Urinary bladder (tissue), 4 donors: ENCODE results near the gene HINFP. TPM values are rescaled to one million over a fixed set of nuclear protein-coding genes. Genes with fewer than 3 reads are reported as not detected.

ENCODE experiments used
- DNase-seq: peaks from one replicate; pipeline ENCODE4 v3.0.0-alpha.2; 2015; ENCODE audit errors: extremely low spot score
- H3K27ac ChIP-seq: one replicate; pipeline ENCODE4 v1.5.1; 2013; ENCODE audit warnings: low read depth, mild to moderate bottlenecking, moderate library complexity
- H3K36me3 ChIP-seq: one replicate; pipeline ENCODE4 v1.6.1; 2013; ENCODE audit warnings: mild to moderate bottlenecking, moderate library complexity; ENCODE audit not compliant: insufficient read depth
- H3K4me1 ChIP-seq: one replicate; pipeline ENCODE4 v1.6.1; 2013; ENCODE audit warnings: mild to moderate bottlenecking, moderate library complexity; ENCODE audit not compliant: insufficient read depth
- H3K4me3 ChIP-seq: one replicate; pipeline ENCODE4 v1.5.1; 2013; ENCODE audit warnings: low read depth, low read length
- WGBS: extraction: QIAGEN DNeasy Blood & Tissue Kit; methylation state at CpG from one replicate; pipeline ENCODE4 v1.1.7; 2013; 5-methylcytosine and 5-hydroxymethylcytosine counted together
- polyA plus RNA-seq: library from polyadenylated mRNA; stranded (reverse); fragments of 200-250 nt; gene quantifications from one replicate; pipeline ENCODE4 v1.2.3, GENCODE V29; 2013
- total RNA-seq: library from RNA; depleted of rRNA; stranded (reverse); fragments of >200 nt; gene quantifications from one replicate; pipeline ENCODE4 v1.2.3, GENCODE V29; 2014
- donor health status: healthy with polysubstance abuse.
- donor health status: healthy.

The HINFP gene
- total and polyA plus RNA-seq, 2 donors: 16.5 to 17.6 TPM

GRCh38 chr11:119149018-119149785 lies 27.8 kb downstream of the HINFP start, which contains the start of gene ABCG4:
ABCG4 (plus strand) TSS chr11:119149052; CDS start chr11:119149966, 914 bp downstream.
- H3K27ac ChIP-seq: no peak within 1 kb of the TSS
- DNase-seq: no peak

GRCh38 chr11:119149786-119150275 lies 28.5 kb downstream of the HINFP start:
- Histone ChIP-seq H3K27ac (no peak overlapping the region), H3K36me3 (no peaks in the 10 kb centered on the region), H3K4me1 (no peaks in the 10 kb centered on the region), H3K4me3 (peak overlapping the region; percentile 58)
- no peak for DNase-seq
- WGBS: 26% methylated on average over 33 of the region's 33 CpGs

More at GRCh38 chr11:119149018-119149785, 27.8 kb downstream of the HINFP start, which contains the start of gene ABCG4:
- no peaks in the 10 kb centered on the region for H3K36me3 ChIP-seq
- under 1% methylated on average over 73 of the region's 73 CpGs for WGBS
- H3K4me1 ChIP-seq: no peaks in the 10 kb centered on the region
- peak within 1 kb of the TSS; percentile 58 for H3K4me3 ChIP-seq

DNA sequence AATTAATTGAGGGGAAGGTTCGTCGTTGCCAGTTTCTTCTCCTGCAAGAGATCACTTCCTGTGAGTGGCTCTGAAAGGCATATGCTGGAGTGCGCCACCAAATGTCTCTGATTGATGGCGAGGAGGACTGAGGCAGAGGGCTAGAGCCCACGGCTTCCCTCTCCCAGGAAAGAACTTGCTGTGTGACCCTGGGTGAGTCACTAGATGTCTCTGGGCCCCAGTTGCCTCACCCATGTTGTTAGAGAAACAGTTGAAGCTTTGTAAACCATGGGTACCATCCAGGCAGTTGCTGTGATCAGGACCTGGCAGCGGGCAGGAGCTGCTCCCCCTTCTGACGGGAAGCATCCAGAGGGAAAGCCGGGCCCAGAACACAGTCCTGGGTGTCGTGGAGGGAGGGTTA lies 30.7 kb downstream of the HINFP start:
- WGBS: 79% methylated on average over 9 of the region's 9 CpGs
- DNase-seq: no peak

GRCh38 chr11:119152604-119153003 lies 31.2 kb downstream of the HINFP start:
- WGBS: 85% methylated on average over 4 of the region's 4 CpGs
- Histone ChIP-seq H3K36me3 (no peaks in the 10 kb centered on the region), H3K27ac (no peak overlapping the region), H3K4me3 (no peak overlapping the region), H3K4me1 (no peaks in the 10 kb centered on the region)
- no peak for DNase-seq

More for the DNA sequence above, 30.7 kb downstream of the HINFP start:
- Histone ChIP-seq H3K4me1 (no peaks in the 10 kb centered on the region), H3K4me3 (no peak overlapping the region), H3K36me3 (no peaks in the 10 kb centered on the region), H3K27ac (no peak overlapping the region)

DNA sequence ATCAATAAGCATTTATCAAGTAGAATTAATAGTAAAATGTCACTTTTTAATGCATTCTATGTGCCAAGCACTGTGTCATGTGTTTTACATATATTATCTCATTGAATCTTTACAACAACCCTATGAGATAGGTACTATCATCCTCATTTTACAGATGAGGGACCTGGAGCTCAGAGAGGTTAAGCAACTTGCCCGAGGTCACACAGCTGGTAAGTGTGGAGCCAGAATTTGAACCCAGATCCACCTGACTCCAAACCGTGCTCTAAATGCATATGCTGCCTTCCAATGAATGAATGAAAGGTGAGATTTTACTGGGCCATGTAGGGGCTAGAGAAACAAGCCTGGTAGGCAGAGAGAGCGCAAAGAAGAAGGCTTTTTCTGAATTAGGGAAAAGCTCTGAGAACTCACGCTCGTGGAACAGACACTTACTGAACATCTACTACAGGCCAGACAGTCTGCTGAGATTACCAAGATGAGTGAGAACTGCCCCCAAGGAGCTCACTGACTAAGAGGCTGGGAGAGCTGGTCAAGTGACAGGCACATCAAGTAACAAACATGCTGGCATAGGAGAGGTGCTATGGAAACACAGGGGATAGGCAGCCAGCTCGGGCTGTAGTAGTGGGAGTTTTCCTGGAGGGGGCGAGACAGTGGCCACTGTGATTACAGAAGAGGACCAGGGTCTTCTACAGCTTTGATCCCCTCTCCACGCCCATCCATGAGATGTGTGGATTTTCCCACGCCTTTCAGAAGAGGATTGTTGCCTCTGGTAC lies 31.9 kb downstream of the HINFP start:
- Histone ChIP-seq H3K4me1 (no peaks in the 10 kb centered on the region), H3K27ac (no peak overlapping the region), H3K36me3 (no peaks in the 10 kb centered on the region), H3K4me3 (no peak overlapping the region)
- no peak for DNase-seq
- 84% methylated on average over 9 of the region's 9 CpGs for WGBS

GRCh38 chr11:119154178-119154577 lies 32.8 kb downstream of the HINFP start:
- 87% methylated on average over 6 of the region's 6 CpGs for WGBS

GRCh38 chr11:119155733-119156492 lies 34.5 kb downstream of the HINFP start:
- DNase-seq: no peak
- Histone ChIP-seq H3K36me3 (no peaks in the 10 kb centered on the region), H3K4me1 (no peaks in the 10 kb centered on the region), H3K27ac (no peak overlapping the region), H3K4me3 (no peak overlapping the region)
- WGBS: 47% methylated on average over 8 of the region's 8 CpGs

More at GRCh38 chr11:119154178-119154577, 32.8 kb downstream of the HINFP start:
- H3K27ac ChIP-seq: no peak overlapping the region
- no peak for DNase-seq
- H3K4me1 ChIP-seq: no peaks in the 10 kb centered on the region
- no peak overlapping the region for H3K4me3 ChIP-seq
- no peaks in the 10 kb centered on the region for H3K36me3 ChIP-seq

DNA sequence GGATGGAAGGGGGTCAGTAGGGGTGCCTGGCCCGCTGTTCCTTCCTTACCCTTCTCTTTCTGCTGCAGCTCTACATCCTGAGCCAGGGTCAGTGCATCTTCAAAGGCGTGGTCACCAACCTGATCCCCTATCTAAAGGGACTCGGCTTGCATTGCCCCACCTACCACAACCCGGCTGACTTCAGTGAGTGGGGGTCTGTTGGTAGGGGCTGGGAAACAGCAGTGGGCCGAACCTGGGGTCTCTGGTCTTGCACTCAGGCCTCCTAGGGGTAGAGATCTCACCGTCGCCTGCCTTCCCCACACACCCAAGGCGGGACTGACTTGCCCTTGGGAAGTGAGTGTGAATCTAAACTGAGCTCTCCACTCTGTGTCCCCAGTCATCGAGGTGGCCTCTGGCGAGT lies 35.1 kb downstream of the HINFP start:
- Histone ChIP-seq H3K27ac (no peak overlapping the region), H3K4me1 (no peaks in the 10 kb centered on the region), H3K36me3 (no peaks in the 10 kb centered on the region), H3K4me3 (no peak overlapping the region)
- no peak for DNase-seq
- WGBS: 86% methylated on average over 10 of the region's 10 CpGs

DNA sequence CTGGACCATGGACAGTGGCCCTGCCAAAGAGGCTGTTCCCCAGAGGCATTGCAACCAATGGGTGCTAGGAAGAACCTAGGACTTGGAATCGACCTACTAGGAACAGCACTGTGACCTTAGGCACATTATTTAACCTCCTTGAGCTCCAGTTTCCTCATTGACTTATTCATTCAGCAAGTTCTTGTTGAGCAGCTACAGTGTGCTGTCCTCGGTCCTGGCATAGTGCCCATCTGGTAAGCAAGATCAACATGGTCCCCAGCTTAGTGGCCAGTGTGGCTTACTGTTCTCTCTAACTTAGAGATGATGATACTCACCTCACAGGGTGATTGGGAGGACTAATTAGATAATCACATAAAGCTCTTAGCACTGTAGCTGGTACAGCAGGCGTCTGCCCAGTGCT lies 35.7 kb downstream of the HINFP start:
- no peak for DNase-seq
- WGBS: 56% methylated on average over 3 of the region's 3 CpGs
- H3K4me1 ChIP-seq: no peaks in the 10 kb centered on the region
- no peak overlapping the region for H3K27ac ChIP-seq
- no peaks in the 10 kb centered on the region for H3K36me3 ChIP-seq
- H3K4me3 ChIP-seq: no peak overlapping the region

DNA sequence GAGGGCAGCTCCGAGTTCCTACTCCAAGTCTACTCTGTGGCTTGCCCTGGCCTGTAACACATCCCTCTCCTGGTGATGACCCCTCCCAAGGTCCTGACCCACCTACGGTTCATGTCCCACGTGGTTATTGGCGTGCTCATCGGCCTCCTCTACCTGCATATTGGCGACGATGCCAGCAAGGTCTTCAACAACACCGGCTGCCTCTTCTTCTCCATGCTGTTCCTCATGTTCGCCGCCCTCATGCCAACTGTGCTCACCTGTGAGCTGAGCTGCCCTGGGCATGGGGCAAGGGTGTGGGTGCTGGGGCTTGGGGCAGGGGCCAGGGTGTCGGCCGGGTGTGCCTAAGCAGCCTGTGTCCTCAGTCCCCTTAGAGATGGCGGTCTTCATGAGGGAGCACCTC lies 37.1 kb downstream of the HINFP start:
- Histone ChIP-seq H3K4me1 (no peaks in the 10 kb centered on the region), H3K36me3 (no peaks in the 10 kb centered on the region), H3K4me3 (no peak overlapping the region), H3K27ac (no peak overlapping the region)
- WGBS: 93% methylated on average over 13 of the region's 13 CpGs
- no peak for DNase-seq

DNA sequence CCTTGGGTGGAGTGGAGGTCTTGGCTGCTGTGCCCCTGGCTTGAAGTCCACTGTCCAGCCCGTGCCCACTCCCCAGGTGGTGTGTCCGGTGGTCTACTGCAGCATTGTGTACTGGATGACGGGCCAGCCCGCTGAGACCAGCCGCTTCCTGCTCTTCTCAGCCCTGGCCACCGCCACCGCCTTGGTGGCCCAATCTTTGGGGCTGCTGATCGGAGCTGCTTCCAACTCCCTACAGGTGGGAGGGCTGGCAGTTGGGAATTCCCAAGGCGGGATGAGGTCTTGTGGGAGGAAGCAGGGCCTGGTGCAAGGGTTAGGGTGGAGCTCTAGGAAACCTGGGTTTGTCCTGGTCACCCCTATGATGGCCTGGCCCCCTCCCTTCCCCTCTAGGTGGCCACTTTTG lies 38.8 kb downstream of the HINFP start:
- DNase-seq: no peak
- WGBS: 94% methylated on average over 9 of the region's 9 CpGs
- no peak overlapping the region for H3K4me3 ChIP-seq
- H3K4me1 ChIP-seq: no peaks in the 10 kb centered on the region
- H3K36me3 ChIP-seq: no peaks in the 10 kb centered on the region
- H3K27ac ChIP-seq: no peak overlapping the region

GRCh38 chr11:119161871-119162270 lies 40.5 kb downstream of the HINFP start:
- Histone ChIP-seq H3K36me3 (no peaks in the 10 kb centered on the region), H3K27ac (no peak overlapping the region), H3K4me3 (no peak overlapping the region), H3K4me1 (no peaks in the 10 kb centered on the region)
- 77% methylated on average over 8 of the region's 8 CpGs for WGBS
- DNase-seq: no peak

- Histone ChIP-seq H3K4me1 (no peaks in the 10 kb centered on the region), H3K36me3 (no peaks in the 10 kb centered on the region), H3K27ac (no peak overlapping the region), H3K4me3 (no peak overlapping the region)
- no peak for DNase-seq
- WGBS: 74% methylated on average over 8 of the region's 8 CpGs
These were observed 45.1 kb downstream of the HINFP start for GRCh38 chr11:119166368-119167076.
